A673 (cell line): Measurements from ENCODE around the gene PLPP1. TPM values are rescaled to one million over a fixed set of nuclear protein-coding genes. Genes with fewer than 3 reads are reported as not detected.

Experiments used
- BruUV-seq: library from RNA; stranded (reverse); fragments of 400-500 nt; replicated peaks from 2 replicates; lab custom pipeline; 2021; lab: Mats Ljungman, UMichigan
- CTCF ChIA-PET: fragments of 300-600 bp; sonication (Branson Sonifier 250); formaldehyde crosslinking; loops from one replicate; lab custom pipeline; 2022; ENCODE audit warnings: antibody characterized with exemption; lab: Charles Lee
- POLR2A ChIA-PET: fragments of 300-600 bp; sonication (Branson Sonifier 250); formaldehyde crosslinking; loops from one replicate; lab custom pipeline; 2022; ENCODE audit warnings: antibody characterized with exemption; ENCODE audit not compliant: low non-redundant PET; lab: Charles Lee
- DNase-seq: peaks from one replicate; pipeline ENCODE4 v3.0.0-alpha.2; 2015; ENCODE audit warnings: low spot score
- H3K27ac ChIP-seq: fragments of 200-600 bp; sonication (generic); 2 replicates; pipeline ENCODE4 v1.5.1; 2016; ENCODE audit warnings: mixed run types, low read depth, mild to moderate bottlenecking, mixed read lengths, antibody characterized with exemption, low read length; ENCODE audit not compliant: poor library complexity, severe bottlenecking
- H3K27me3 ChIP-seq: fragments of 200-600 bp; sonication (generic); replicated peaks from 2 replicates; pipeline ENCODE4 v1.6.1; 2017; ENCODE audit warnings: mixed run types, low read depth, mild to moderate bottlenecking, mixed read lengths, antibody characterized with exemption, low read length; ENCODE audit not compliant: insufficient read depth, poor library complexity
- H3K36me3 ChIP-seq: fragments of 200-600 bp; sonication (generic); 2 replicates; pipeline ENCODE4 v1.6.1; 2016; ENCODE audit warnings: mixed run types, mild to moderate bottlenecking, mixed read lengths, antibody characterized with exemption, low read length; ENCODE audit not compliant: insufficient read depth, poor library complexity, severe bottlenecking
- H3K4me1 ChIP-seq: fragments of 200-600 bp; sonication (generic); 2 replicates; pipeline ENCODE4 v1.6.1; 2017; ENCODE audit warnings: mixed run types, mild to moderate bottlenecking, mixed read lengths, antibody characterized with exemption, low read length; ENCODE audit not compliant: insufficient read depth, poor library complexity, severe bottlenecking
- H3K4me3 ChIP-seq: fragments of 200-600 bp; sonication (generic); 2 replicates; pipeline ENCODE4 v1.5.1; 2016; ENCODE audit warnings: low read depth, mixed run types, mild to moderate bottlenecking, mixed read lengths, low read length; ENCODE audit not compliant: poor library complexity, severe bottlenecking
- H3K9me3 ChIP-seq: fragments of 200-600 bp; sonication (generic); 2 replicates; pipeline ENCODE4 v1.6.1; 2016; ENCODE audit warnings: mixed run types, low read depth, mild to moderate bottlenecking, mixed read lengths, antibody characterized with exemption, low read length; ENCODE audit not compliant: poor library complexity, severe bottlenecking
- CTCF ChIP-seq: fragments of 300-800, 200-600 bp; sonication (generic); conservative IDR thresholded peaks from 2 replicates; pipeline ENCODE4 v1.5.1; 2017; ENCODE audit warnings: low read depth, mild to moderate bottlenecking, antibody characterized with exemption, low read length, moderate library complexity, mixed read lengths
- EZH2 ChIP-seq: fragments of 200-600 bp; sonication (generic); IDR thresholded peaks from 2 replicates; pipeline ENCODE4 v1.6.1; 2017; ENCODE audit warnings: borderline replicate concordance, low read depth, mild to moderate bottlenecking, mixed read lengths, antibody characterized with exemption, low read length; ENCODE audit not compliant: poor library complexity, severe bottlenecking
- intact Hi-C: fragments of 100-400 bp; cut with micrococcal nuclease; formaldehyde crosslinking; loops from one replicate; pipeline ENCODE4 v1.10.0; 2022; ENCODE audit not compliant: unreplicated experiment
- total RNA-seq: library from RNA; stranded (reverse); gene quantifications from 2 replicates; pipeline ENCODE4 v1.2.3, GENCODE V29; 2021

The PLPP1 gene
- total RNA-seq, 1 experiment from 2014 or later: 6.7 TPM

- H3K36me3 ChIP-seq: no peaks in the 10 kb centered on the region
- no peak for DNase-seq
- no TSS peak for BruUV-seq
- no peaks in the 10 kb centered on the region for H3K27me3 ChIP-seq
- ChIA-PET CTCF (no interaction called here), POLR2A (no interaction called here)
- H3K4me1 ChIP-seq: no peaks in the 10 kb centered on the region
- TF ChIP-seq EZH2 (no peak), CTCF (no peak)
- no peaks in the 10 kb centered on the region for H3K9me3 ChIP-seq
- no peak overlapping the region for H3K4me3 ChIP-seq
- intact Hi-C loops: no loop called here
- H3K27ac ChIP-seq: no peak overlapping the region
Measured at GRCh38 chr5:55580042-55580441, 45.3 kb upstream of the PLPP1 start.

GRCh38 chr5:55578771-55579170, 44.0 kb upstream of the PLPP1 start:
- CTCF ChIA-PET: no interaction called here
- TF ChIP-seq CTCF (no peak), EZH2 (no peak)
- Histone ChIP-seq H3K4me1 (no peaks in the 10 kb centered on the region), H3K27me3 (no peaks in the 10 kb centered on the region), H3K9me3 (no peaks in the 10 kb centered on the region), H3K36me3 (no peaks in the 10 kb centered on the region), H3K4me3 (no peak overlapping the region), H3K27ac (no peak overlapping the region)
- BruUV-seq: no TSS peak
- POLR2A ChIA-PET: no interaction called here
- intact Hi-C loops: no loop called here
- DNase-seq: no peak

- BruUV-seq: no TSS peak
- Histone ChIP-seq H3K36me3 (no peaks in the 10 kb centered on the region), H3K27me3 (no peaks in the 10 kb centered on the region), H3K9me3 (no peaks in the 10 kb centered on the region), H3K4me3 (no peak overlapping the region), H3K27ac (no peak overlapping the region), H3K4me1 (no peaks in the 10 kb centered on the region)
- intact Hi-C loops: no loop called here
- DNase-seq: no peak
- ChIA-PET POLR2A (no interaction called here), CTCF (no interaction called here)
- TF ChIP-seq EZH2: no peak
- no peak for TF ChIP-seq CTCF
Measured at GRCh38 chr5:55577353-55578060, 42.7 kb upstream of the PLPP1 start.
